ENCODE results near the gene ADCY2.

Gene ADCY2

DNA sequence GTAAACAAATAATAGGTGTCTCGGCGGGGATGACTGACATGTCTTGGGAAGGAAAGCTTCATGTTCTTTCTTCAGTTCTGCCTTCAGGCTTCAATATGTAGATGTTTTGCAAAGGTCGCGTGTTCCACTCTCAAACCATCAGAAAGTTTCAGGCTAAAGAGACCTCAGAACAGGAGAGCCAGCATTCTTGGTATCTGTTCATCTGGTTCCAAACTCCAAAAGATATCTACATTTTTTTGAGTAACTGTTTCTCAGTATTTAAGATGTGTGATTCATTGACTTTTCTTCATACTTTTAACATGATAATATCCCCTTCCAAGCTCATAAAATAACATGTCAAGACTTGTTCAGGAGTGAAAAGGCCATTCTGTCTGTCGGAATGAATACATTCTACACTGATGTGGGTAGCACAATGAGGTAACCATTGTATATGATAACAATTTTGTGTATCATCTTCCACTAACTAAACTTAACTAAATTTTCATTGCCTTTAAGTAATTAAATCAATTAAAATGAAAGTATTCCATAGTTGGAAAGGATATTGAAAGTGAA lies 271.4 kb downstream of the ADCY2 start:
- no peak for DNase-seq (ENCODE audit: low read depth)

DNA sequence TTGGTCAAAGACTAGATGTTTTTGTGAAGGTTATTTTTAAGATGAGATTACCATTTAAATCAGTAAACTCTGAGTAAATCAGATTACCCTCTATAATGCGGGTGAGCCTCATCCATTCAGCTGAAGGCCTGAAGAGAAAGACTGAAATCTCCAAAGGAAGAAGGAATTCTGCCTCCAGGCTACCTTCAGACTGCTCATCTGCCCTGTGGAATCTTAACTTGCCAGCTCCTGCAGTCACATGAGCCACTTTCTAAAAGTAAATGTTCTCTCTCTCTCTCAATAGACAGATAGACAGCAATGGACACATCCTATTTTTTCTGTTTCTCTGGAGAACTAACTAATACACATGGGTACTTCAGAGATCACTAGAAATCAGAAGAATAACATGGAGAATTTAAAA lies 272.2 kb downstream of the ADCY2 start:
- DNase-seq (ENCODE audit: low read depth): no peak

DNA sequence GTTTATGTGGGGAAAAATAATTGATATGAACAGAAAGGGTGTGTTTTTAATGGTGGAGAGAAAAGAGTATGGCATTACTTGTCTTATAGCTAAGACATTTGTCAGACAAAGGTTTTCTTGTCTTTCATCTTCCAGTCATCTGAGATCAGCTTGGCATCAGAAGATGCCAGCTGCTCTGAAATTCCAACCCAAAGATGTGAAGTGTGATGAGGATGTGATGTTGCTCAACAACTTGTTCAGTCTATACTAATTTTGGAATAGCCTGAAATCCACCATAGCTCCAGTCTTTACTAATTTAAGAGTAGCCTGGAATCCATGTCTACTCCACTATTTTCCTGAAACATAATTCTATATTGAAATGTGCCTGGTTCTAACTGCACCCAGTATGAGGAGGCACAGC lies 272.7 kb downstream of the ADCY2 start:
- DNase-seq (ENCODE audit: low read depth): no peak

DNA sequence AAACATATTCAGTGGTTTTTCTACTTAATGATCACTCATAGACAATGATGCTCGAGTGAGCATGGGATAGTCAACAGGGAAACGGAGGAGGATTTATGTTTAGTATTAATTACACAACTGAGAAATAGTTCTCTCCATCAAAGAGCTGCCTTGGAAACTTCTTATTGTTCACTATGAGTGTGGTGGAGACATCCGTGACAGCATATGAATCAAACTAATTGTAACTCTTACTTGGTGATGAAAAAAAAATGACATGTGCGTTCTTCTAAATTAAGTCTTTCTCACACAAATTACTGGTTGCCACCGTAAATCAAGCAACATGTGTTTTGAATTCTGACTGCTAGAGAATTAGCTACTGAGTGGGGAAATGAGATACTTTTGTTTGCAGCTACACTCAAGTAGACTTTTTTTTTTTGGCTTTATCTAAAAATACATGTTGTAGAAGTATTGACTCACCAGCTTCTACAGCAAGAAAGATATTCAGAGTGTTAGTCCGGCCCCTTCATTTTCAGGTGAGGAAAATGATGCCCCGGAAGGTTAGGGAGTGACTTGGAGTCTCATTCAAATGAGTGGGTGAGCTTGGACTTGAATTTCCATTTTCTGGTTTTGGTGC lies 275.5 kb downstream of the ADCY2 start:
- no peak for DNase-seq (ENCODE audit: low read depth)

DNA sequence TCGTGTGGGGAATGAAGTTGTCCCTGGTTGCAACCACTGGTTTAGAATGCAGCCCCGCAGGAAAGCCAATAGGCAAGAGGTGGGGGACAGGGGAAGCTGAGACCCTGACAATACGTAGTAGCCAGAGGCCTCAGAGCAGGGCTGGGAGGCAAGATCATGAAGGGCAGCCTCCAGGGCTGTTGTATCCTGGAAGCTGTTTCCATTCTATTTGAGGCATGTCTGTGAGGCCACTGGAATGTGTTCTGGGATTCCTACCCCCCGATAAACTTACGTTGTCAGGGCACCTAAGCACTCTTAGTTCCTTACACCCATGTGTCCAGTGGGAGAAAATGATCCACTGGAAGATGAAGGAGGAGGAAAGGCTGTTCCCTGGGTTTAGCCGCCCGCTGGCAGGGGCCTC lies 277.7 kb downstream of the ADCY2 start:
- DNase-seq (ENCODE audit: low read depth): no peak

DNA sequence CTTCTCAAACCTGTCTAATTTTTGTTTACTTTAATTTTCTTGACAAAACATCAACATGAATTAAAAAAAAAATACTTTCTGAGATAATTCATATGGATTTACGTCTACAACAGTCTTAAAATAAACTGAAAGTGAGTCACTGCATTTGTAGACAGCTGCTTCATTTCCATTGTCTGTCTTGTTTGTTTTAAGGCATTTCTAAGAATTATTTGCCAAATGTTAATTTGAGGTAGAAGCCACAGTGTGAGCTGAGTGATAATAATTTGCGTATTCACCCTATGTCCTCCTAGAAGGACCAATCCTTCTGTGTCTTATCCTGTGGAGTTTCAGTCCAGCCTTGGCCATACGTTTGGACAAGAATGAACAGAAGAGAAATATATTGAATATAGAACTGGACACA lies 280.5 kb downstream of the ADCY2 start:
- DNase-seq (ENCODE audit: low read depth): no peak

DNA sequence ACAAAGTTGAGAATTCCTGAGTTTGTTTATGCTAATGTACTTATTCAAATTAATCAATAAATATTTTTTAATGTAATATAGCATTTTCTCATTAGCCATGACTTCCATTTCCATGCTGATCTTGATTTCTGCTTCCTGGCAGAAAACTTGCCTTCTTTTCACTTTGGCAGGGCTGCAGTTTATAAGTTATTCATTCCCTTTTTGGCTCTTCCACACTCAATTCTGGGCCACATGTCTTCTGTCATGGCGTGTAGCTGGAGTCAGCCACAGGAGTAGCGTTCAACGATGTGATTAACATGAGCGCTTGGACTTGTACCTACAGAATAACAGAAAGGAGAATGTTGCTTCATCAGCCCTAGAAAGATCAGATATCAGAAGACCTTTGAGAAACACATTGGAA lies 282.1 kb downstream of the ADCY2 start:
- DNase-seq (ENCODE audit: low read depth): no peak

DNA sequence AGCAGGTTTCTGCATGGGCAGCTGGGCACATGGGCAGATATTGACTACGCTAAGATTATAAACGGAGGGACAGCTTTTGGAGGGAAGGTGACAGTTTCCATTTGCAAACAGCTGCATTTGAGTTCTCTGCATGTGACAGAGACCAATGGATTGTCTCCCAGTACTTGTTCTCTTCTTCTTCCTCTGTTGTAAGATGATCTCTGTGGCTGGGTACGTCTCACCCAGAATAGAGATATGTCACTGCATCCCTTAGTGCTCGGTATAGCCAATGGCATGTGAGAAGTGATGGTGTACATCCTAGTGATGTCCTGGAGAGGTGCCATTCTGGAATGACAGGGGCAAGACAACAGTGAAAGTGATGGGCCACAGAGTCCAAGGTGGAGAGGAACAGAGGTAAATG lies 283.7 kb downstream of the ADCY2 start:
- DNase-seq (ENCODE audit: low read depth): no peak

DNA sequence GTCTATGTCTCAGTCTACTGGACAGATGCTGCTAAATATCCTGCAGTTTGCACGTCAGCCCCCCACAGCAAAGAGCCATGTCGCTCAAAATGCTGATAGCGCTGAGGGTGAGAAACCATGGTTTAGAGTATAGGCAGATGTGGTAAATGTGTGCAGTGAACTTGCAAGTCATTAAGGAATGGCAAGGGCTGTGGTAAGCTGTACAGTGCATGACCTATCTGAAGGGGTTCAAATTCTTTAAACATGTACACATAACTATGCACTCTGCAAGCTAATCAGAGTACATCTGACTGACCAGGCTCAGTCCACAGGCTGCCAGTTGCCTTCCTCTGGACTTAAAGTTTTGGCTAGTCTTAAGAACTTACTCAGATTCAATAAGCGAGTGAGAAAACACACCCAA lies 284.3 kb downstream of the ADCY2 start:
- DNase-seq (ENCODE audit: low read depth): no peak

DNA sequence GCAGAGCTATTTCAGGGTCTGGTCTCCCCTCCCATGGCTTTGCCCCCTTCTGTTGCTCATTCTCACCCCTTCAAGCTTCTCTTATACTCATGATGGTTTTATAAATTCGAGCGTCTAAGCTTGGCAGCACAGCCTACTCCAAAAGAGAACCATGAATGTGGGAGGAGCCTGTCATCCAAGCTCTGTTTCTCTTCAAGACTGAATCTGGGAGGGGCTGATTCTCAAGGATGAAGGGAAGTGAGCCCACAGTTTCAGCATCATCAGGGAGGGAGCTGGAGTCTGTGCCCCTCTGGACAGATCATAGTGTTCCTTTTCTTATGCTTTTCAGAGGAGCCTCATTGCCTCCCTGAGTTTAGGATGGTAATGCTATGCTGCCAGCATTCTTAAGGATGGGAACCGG lies 286.4 kb downstream of the ADCY2 start:
- DNase-seq (ENCODE audit: low read depth): no peak

DNA sequence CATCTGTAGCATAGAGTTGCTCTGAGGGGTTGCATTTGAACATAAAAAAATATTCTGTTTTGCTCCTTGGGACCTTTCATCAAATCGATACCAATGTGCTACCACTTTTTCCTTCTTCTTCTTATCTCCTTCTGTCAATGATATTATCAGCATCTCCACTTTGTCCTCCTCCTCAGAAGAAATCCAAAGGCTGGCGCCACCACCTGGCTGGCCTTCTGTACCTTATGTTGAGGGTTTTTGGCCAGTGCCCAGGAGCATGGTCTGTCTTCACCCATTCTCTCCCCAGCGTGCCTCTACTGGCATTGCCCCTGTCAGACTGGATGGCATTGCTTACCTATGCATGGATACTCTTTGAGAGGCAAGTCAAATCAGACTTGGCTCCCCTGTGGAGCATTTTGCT lies 287.8 kb downstream of the ADCY2 start:
- DNase-seq (ENCODE audit: low read depth): no peak

DNA sequence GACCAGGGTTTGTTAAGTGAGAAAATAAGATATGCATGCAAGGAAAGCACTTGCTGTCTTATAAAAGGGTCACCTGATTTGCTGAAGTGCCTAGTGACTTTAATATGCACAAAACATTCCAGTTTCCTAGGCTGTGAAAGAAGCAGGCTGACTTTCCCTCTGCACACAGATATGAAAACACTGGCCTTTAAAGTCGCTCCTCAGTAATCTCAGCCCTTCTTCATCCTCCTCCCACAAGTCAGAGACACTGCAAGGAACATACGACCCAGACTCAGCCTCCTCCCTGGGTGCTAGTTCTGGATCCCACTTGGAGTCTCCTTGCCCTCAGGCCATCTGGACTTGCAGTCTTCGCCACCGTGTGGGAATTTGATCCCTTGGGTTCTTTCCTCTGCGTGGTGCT lies 288.9 kb downstream of the ADCY2 start:
- DNase-seq (ENCODE audit: low read depth): no peak

DNA sequence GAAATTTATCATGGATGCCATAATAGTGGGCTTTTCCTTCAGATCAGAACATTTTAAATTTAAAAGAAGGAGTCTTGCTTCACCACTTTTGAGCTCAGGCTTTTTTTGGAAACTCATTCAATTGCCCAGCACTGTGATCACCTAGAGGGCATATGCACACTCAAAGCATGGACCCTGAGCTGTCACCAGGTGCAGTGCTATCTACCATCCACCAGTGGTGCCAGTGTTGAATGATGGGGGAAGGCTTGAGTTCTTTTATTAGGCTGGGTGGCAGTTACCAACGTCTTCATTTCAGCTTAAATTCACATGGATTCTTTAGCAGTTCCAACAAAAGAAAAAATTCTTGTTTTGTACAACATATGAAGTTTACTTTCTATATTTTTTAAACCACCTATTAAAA lies 290.9 kb downstream of the ADCY2 start:
- no peak for DNase-seq (ENCODE audit: low read depth)

DNA sequence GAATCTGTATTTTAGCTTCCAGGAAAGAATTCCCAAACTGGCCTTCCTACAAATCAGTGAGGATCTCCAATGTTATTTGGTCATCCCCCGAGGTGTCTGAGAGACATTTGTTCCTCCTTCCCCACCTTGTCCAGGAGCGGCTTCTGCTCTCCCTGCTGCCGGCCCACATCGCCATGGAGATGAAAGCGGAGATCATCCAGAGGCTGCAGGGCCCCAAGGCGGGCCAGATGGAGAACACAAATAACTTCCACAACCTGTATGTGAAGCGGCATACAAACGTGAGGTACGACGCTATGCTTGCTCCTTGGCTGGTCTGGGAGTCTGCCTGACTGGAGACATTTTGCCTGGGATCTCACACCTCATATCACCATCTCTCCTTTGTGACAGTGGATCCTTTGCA lies 294.6 kb downstream of the ADCY2 start:
- DNase-seq (ENCODE audit: low read depth): no peak

DNA sequence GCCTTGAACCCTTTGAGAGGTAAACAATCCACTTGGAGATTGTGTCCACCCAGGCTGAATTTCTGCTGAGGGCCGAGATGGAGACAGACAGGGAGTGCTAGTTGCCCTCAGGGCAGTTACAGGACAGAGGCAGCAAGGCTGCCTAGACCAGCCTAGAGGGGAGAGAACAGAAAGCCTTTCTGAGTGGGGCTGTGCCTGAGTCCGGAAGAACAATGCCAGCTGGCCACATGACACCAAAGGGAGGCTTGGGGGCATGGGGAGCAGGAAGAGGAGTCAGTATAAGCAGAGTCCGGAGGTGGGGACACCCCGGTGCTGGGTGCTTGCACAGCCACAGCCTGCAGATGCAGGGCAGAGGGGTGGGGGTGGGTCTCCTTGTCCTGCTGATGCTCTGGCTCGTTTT lies 309.3 kb downstream of the ADCY2 start:
- DNase-seq (ENCODE audit: low read depth): no peak

DNA sequence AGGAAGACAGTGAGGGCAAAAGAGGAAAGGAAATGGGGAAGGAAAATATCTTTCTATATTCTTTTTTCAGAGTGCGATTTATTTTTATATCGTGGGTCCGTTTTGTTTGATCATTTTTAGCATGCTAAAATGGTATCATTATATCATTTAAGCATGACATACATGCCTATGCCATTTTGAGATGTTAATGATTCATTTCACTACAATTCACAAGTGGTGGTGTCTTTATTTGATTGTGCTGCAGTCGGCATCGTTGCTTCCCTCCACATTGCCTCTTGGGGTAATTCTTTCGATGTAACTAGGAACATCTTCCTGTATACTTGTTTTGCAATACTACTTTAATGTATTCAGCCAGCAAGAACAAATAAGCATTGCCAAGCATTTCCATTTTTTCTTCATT lies 309.8 kb downstream of the ADCY2 start:
- no peak for DNase-seq (ENCODE audit: low read depth)

DNA sequence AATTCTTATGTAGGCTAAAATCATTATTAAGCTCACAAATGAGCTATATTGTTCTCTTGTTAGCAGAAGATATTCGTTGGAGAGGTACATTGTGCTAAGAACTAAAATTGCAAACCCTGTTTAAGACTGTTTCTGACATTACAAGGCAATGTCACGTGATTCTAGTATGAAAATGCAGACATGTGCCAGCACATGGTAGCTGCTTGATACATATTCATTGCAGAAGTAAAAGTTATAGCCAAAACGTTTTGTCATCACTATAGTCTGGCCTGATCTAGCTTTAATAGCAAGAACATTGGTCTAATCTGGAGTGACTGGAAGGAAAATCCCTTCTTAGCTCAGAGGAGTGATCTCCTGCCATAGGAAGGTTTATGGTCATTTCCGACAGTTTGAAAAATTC lies 310.3 kb downstream of the ADCY2 start:
- DNase-seq (ENCODE audit: low read depth): no peak

DNA sequence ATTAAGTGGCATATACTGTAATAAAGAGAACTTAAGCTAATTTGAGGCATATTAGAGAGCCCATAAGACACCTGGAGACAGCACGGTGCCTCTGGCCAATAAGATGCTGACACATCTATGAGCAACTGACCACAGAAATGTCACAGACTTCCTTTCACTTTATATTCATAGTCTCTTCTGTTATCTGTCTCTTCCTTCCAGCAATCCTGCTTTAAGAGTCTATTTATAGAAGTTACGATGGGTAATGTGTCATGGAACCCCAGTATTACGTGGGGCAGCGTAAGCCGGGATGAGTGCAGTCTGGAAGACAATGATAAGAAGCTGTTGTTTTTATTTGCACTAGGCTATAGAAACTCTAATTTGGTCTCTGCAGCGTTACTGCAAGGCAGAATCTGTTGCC lies 318.2 kb downstream of the ADCY2 start:
- no peak for DNase-seq (ENCODE audit: low read depth)

DNA sequence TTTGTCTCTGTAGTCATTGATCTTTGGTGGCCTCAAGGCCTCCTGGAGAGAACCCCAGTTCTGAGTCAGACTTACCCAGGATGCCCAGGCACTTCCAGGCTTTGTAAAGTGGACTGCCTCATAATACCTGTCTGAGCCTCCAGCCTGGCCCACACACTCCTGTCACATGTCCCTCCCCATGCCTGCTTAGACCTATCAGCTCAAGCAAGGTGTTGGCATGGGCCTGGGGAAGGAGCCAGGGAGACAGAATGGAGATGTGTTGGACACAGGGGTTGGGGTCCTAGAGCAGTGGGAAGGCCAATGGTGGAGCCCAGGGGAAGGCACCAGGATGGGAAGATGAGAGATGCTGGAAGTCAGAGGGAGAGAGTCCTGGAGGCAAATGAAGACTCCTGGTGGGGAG lies 318.8 kb downstream of the ADCY2 start:
- DNase-seq (ENCODE audit: low read depth): no peak

DNA sequence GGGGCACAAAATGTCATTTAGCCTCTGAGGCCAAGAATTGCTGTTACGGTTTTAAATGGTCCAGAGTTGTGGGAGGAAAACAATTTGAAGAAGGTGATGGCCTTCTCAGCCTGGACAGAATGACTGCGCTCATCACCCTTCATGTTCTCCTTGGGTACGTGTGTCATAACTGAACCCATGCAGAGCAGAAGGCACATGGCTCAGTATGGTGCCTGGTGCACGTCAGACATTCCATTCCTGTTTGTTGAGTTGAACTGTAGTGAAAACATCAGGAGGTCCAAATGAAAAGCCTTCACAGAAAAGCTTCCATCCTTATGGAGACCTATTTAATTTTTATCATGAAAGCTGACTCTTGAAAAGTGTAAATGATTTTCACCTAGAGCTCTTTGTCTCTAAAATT lies 321.8 kb downstream of the ADCY2 start:
- no peak for DNase-seq (ENCODE audit: low read depth)

DNA sequence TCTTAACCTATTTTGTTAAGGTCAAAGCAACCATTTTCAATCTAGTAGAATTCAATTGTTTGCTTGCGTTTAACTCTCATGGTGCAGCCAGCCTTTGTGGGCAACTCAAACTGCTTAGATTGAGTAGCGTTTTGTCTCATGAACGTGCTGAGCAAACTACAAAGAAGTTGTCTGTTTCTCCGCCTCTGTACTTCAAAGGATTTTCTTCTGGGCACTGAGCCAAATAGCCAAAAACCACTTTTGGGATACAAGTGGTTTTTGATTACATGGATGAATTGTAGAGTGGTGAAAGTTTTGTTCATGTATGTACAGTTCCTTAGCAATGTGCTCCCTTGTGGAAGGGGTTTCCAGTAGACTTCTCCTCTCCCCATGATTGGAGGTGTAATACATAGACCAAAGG lies 332.1 kb downstream of the ADCY2 start:
- DNase-seq (ENCODE audit: low read depth): no peak

DNA sequence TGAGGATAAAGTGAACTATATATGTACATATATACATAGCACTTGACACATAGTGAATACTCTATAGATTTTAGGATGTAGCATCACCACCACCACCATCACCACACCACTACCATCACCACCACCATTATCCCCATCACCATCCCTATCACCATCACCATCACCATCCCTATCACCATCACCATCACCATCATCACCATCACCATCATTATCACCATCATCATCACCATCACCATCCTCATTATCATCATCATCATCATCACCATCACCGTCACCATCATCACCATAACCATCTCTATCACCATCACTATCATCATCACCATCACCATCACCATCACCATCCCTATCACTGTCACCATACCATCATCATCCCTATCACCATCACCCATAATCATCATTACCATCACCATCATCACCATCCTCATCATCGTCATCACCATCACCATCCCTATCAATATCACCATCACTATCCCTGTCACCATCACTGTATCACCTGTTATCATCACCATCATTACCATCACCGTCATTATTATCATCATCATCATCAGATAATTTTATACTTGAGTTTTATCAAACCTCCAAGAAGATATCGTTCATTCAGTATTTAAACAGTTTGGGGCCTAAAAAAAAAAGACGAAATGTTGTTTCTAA lies 345.6 kb downstream of the ADCY2 start:
- no peak for DNase-seq (ENCODE audit: low read depth)

DNA sequence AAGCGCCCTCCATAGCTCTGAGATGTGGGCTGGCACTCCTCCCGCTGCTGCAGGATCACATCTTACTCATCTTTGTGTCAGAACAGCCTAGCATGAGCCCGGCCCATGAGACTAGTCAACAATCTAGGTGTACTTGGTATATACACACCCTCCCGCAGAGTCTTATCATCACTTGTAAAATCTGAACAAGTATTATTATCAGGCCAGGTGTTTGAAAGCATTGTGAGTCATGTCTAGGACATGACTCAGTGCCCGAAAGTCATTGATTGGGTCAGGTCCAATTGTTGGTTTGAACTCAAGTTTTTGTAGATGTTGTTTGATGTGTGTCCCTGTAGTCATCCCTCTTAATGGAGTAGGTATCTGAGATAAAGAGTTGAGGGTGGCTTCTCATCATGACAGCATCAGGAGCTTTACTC lies 346.3 kb downstream of the ADCY2 start:
- DNase-seq (ENCODE audit: low read depth): no peak

Data from stimulated activated CD8-positive, alpha-beta memory T cell treated with anti-CD3 and anti-CD28 coated beads, Interleukin-12 subunit alpha, Interleukin-12 subunit beta, amount 100 ng/mL, for 1 hour (primary cell).